Measurements from ENCODE around the gene THYN1.

Gene THYN1

DNA sequence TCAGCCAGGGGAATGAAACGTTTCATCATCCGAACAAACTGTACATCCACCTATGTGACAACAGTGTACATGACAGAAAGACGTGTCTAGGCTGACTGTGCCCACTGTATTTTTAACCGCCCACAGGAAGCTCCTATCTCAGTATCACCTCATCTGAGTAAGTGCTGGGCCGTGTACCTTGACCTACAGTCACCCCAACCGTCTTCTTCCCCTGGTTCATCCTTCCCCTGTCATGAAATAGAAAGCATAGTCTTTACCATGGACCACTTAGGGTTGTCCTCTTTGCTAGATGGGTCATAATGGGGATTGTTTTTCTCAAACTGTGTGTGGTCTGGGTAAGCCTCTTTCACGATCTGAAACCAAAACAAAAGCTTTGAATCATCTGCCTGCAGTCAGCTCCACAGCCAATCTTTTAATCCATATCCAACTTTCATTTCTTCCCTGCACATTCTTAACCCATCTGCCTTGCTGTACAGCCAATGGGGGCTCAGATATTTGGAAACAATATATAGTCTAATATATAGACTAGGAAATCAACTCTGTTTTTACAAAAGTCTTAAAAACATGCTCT lies 4.2 kb downstream of the THYN1 start:
- DNase-seq (ENCODE audit: low read depth) = no peak
- TF ChIP-seq MYC (IDR thresholded peaks at IDR 0.05; ENCODE audit: low read depth, low read length) = no peak
- TF ChIP-seq, protein P1, sequence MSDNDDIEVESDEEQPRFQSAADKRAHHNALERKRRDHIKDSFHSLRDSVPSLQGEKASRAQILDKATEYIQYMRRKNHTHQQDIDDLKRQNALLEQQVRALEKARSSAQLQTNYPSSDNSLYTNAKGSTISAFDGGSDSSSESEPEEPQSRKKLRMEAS (IDR thresholded peaks at IDR 0.05; ENCODE audit: low read depth, low read length) = no peak
- TF ChIP-seq, protein P2, sequence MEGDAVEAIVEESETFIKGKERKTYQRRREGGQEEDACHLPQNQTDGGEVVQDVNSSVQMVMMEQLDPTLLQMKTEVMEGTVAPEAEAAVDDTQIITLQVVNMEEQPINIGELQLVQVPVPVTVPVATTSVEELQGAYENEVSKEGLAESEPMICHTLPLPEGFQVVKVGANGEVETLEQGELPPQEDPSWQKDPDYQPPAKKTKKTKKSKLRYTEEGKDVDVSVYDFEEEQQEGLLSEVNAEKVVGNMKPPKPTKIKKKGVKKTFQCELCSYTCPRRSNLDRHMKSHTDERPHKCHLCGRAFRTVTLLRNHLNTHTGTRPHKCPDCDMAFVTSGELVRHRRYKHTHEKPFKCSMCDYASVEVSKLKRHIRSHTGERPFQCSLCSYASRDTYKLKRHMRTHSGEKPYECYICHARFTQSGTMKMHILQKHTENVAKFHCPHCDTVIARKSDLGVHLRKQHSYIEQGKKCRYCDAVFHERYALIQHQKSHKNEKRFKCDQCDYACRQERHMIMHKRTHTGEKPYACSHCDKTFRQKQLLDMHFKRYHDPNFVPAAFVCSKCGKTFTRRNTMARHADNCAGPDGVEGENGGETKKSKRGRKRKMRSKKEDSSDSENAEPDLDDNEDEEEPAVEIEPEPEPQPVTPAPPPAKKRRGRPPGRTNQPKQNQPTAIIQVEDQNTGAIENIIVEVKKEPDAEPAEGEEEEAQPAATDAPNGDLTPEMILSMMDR (IDR thresholded peaks at IDR 0.05; ENCODE audit: low read depth, low read length) = no peak
- TF ChIP-seq POLR2A (IDR thresholded peaks at IDR 0.05; ENCODE audit: extremely low read depth, insufficient read length) = no peak
- H3K4me3 ChIP-seq (ENCODE audit: low read depth, low read length) = no peak overlapping the region

DNA sequence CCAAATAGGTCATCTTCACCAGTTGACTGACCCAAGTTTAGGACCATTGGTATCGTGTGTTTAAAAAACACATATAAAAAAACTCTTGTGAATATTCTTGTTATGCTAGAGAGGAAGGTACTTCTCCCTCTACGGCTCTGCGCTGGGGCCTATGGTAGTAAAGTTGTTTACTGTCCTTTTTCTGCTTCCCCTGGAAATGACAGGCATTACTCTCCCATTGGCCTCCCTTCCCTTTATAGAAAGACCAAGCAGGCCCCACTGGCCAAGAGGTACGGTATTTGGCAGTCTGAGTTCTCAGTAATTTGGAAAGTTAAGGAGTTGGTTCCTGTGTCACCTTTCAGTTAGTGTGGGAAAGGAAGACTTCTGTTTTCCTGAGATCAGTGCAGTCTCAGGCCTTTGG lies 6.5 kb downstream of the THYN1 start:
- no peak for DNase-seq (ENCODE audit: low read depth)
- TF ChIP-seq, protein P2 (IDR thresholded peaks at IDR 0.05; ENCODE audit: low read depth, low read length) = no peak
- TF ChIP-seq, protein P1 (IDR thresholded peaks at IDR 0.05; ENCODE audit: low read depth, low read length) = no peak
- TF ChIP-seq MYC (IDR thresholded peaks at IDR 0.05; ENCODE audit: low read depth, low read length) = no peak
- TF ChIP-seq POLR2A (IDR thresholded peaks at IDR 0.05; ENCODE audit: extremely low read depth, insufficient read length) = no peak
- no peak overlapping the region for H3K4me3 ChIP-seq (ENCODE audit: low read depth, low read length)

DNA sequence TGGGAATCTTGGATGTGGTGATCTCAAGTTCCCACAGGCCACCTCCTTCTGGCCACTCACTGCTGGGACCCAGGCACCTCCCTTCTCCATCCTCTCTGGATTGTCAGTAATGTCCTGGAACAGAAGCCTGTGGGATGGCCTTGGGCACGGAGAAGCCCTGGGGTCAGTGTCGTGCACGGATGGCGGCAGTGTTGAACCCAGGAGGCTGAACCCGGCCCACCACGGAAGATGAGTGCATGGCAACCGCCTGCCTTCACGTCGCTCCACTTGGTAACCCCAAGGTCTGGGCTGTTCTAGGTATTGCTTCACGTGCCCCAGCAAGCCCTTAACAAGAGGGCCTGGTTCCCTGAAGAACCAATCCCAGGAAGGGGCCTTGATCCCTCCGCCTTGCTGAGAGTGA lies 7.1 kb downstream of the THYN1 start:
- TF ChIP-seq MYC (IDR thresholded peaks at IDR 0.05; ENCODE audit: low read depth, low read length) (no peak), POLR2A (IDR thresholded peaks at IDR 0.05; ENCODE audit: extremely low read depth, insufficient read length) (no peak)
- TF ChIP-seq, protein P2 (IDR thresholded peaks at IDR 0.05; ENCODE audit: low read depth, low read length) = no peak
- TF ChIP-seq, protein P1 (IDR thresholded peaks at IDR 0.05; ENCODE audit: low read depth, low read length) = no peak
- H3K4me3 ChIP-seq (ENCODE audit: low read depth, low read length) = no peak overlapping the region

DNA sequence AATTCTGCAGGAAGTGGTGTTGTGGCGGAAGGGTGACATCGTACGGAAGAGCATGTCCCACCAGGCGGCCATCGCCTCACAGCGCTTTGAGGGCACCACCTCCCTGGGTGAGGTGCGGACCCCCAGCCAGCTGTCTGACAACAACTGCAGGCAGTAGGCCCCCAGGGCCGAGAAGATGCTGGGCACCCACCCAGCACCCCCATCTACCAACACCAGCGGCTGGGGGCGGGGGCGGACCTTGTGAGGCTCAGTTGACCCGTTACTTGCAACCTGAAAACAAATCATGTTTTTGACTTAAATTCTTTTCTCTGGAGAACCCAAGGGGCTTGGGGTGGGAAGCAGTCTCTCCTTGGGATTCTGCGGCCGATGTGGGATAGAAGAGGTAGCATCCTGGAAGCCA lies 7.7 kb downstream of the THYN1 start:
- no peak overlapping the region for H3K4me3 ChIP-seq (ENCODE audit: low read depth, low read length)
- TF ChIP-seq, protein P2 (IDR thresholded peaks at IDR 0.05; ENCODE audit: low read depth, low read length) = no peak
- TF ChIP-seq MYC (IDR thresholded peaks at IDR 0.05; ENCODE audit: low read depth, low read length) = no peak
- TF ChIP-seq POLR2A (IDR thresholded peaks at IDR 0.05; ENCODE audit: extremely low read depth, insufficient read length) = no peak
- TF ChIP-seq, protein P1 (IDR thresholded peaks at IDR 0.05; ENCODE audit: low read depth, low read length) = no peak
- DNase-seq (ENCODE audit: low read depth) = no peak

More for the DNA sequence above, 7.1 kb downstream of the THYN1 start:
- no peak for DNase-seq (ENCODE audit: low read depth)

DNA sequence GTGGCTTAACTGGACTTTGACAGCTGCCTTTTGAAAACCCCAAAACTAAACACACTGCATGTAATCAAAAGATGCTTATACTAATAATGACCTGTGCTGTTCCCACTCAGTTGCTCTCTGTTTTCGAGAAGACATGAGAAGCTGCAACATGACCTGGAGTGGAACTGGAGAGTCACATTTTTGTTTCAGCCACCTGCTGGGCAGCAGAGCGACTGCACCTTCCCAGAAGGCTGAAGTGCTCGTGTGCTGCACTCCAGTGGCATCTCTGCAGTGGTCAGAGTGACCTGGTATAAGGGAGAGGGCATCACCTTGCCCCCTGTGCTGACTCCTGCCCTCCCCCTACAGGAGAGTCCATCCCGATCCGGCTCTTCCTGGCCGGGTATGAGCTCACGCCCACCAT lies 8.6 kb downstream of the THYN1 start:
- no peak overlapping the region for H3K4me3 ChIP-seq (ENCODE audit: low read depth, low read length)
- peak; percentile 46 for DNase-seq (ENCODE audit: low read depth)
- TF ChIP-seq, protein P1 (IDR thresholded peaks at IDR 0.05; ENCODE audit: low read depth, low read length) = no peak
- TF ChIP-seq POLR2A (IDR thresholded peaks at IDR 0.05; ENCODE audit: extremely low read depth, insufficient read length) (no peak), MYC (IDR thresholded peaks at IDR 0.05; ENCODE audit: low read depth, low read length) (no peak)
- TF ChIP-seq, protein P2 (IDR thresholded peaks at IDR 0.05; ENCODE audit: low read depth, low read length) = peak; percentile 56

Measured in NB4 (cell line).